A172 (cell line): Measurements from ENCODE around the gene DBX1. TPM values are rescaled to one million over a fixed set of nuclear protein-coding genes. Genes with fewer than 3 reads are reported as not detected.

Source experiments
- DNase-seq: peaks from one replicate; pipeline ENCODE4 v3.0.0-alpha.2; 2015; ENCODE audit warnings: low spot score
- total RNA-seq: library from RNA; depleted of rRNA; stranded (reverse); fragments of >200 nt; shearing (Covaris generic); gene quantifications from 2 replicates; pipeline ENCODE4 v1.2.3, GENCODE V29; 2014; rRNA removed

The DBX1 gene
- total RNA-seq, 1 experiment from 2014 or later = not detected

GRCh38 chr11:20120134-20120925, 39.9 kb downstream of the DBX1 start:
- no peak for DNase-seq

GRCh38 chr11:20119315-20119714, 41.0 kb downstream of the DBX1 start:
- DNase-seq = no peak

- DNase-seq = no peak
These were observed 42.1 kb downstream of the DBX1 start for GRCh38 chr11:20118209-20118608.

- DNase-seq = no peak
These were observed 43.0 kb downstream of the DBX1 start for GRCh38 chr11:20117291-20117690.

GRCh38 chr11:20116825-20117224, 43.5 kb downstream of the DBX1 start:
- DNase-seq = no peak

- no peak for DNase-seq
These were observed 45.7 kb downstream of the DBX1 start for GRCh38 chr11:20114588-20114987.

- DNase-seq = no peak
These were observed 47.2 kb downstream of the DBX1 start for GRCh38 chr11:20113149-20113438.

GRCh38 chr11:20112291-20113148, 47.8 kb downstream of the DBX1 start:
- peak; percentile 96 for DNase-seq

GRCh38 chr11:20111871-20112270, 48.4 kb downstream of the DBX1 start:
- no peak for DNase-seq

GRCh38 chr11:20110908-20111669, 49.2 kb downstream of the DBX1 start:
- peak; percentile 94 for DNase-seq

GRCh38 chr11:20109731-20110445, 50.4 kb downstream of the DBX1 start:
- DNase-seq = peak; percentile 57

Other genes starting within 250 kb of the DBX1 start
- 29.0 and 36.9 TPM in 2 replicates for gene HTATIP2, start 203.2 kb upstream of the DBX1 start, total RNA-seq
- 49.9 and 61.5 TPM in 2 replicates for gene PRMT3, start 227.2 kb upstream of the DBX1 start, total RNA-seq